Dendritic cell treated with granulocyte-macrophage colony-stimulating factor and Interleukin-4, amounts not matched to agents 40 ng/mL and 50 ng/mL, for 4 days (primary cell): ENCODE data around the gene NCS1.
"Not testable (repeated sequence)": the region's sequence is repeated elsewhere in the genome, so short reads cannot be mapped to it uniquely, and the experiment has no call there.

Experiments used
- H3K27ac Mint-ChIP-seq: one replicate; pipeline ENCODE4 v1.8.0; 2022; ENCODE audit warnings: mild to moderate bottlenecking, mixed read lengths
- H3K27me3 Mint-ChIP-seq: one replicate; pipeline ENCODE4 v1.8.0; 2022; ENCODE audit warnings: mild to moderate bottlenecking, mixed read lengths
- H3K36me3 Mint-ChIP-seq: one replicate; pipeline ENCODE4 v1.8.0; 2022; ENCODE audit warnings: low read depth, mixed read lengths
- H3K4me1 Mint-ChIP-seq: one replicate; pipeline ENCODE4 v1.8.0; 2022; ENCODE audit warnings: low read depth, mixed read lengths
- H3K4me3 Mint-ChIP-seq: one replicate; pipeline ENCODE4 v1.8.0; 2022; ENCODE audit warnings: mild to moderate bottlenecking, moderate library complexity, mixed read lengths
- H3K9me3 Mint-ChIP-seq: one replicate; pipeline ENCODE4 v1.8.0; 2022; ENCODE audit warnings: mixed read lengths
- intact Hi-C: fragments of 100-400 bp; cut with micrococcal nuclease; formaldehyde crosslinking; loops from one replicate; pipeline ENCODE4 v1.15.0; 2022

NCS1 gene

GRCh38 chr9:130263601-130264413 is 91.6 kb downstream of the NCS1 start:
- intact Hi-C loops = no loop called here
- Mint-ChIP-seq H3K36me3 (no peaks in the 10 kb centered on the region), H3K27me3 (peaks cover 84% of the 10 kb centered on the region), H3K4me3 (no peak overlapping the region), H3K27ac (no peak overlapping the region), H3K4me1 (peaks cover 19% of the 10 kb centered on the region), H3K9me3 (no peaks in the 10 kb centered on the region)

GRCh38 chr9:130264414-130265350 is 92.5 kb downstream of the NCS1 start:
- Mint-ChIP-seq H3K27ac (no peak overlapping the region), H3K27me3 (peaks cover 76% of the 10 kb centered on the region), H3K4me3 (no peak overlapping the region), H3K9me3 (no peaks in the 10 kb centered on the region), H3K36me3 (no peaks in the 10 kb centered on the region), H3K4me1 (peaks cover 26% of the 10 kb centered on the region)
- intact Hi-C loops = no loop called here

DNA sequence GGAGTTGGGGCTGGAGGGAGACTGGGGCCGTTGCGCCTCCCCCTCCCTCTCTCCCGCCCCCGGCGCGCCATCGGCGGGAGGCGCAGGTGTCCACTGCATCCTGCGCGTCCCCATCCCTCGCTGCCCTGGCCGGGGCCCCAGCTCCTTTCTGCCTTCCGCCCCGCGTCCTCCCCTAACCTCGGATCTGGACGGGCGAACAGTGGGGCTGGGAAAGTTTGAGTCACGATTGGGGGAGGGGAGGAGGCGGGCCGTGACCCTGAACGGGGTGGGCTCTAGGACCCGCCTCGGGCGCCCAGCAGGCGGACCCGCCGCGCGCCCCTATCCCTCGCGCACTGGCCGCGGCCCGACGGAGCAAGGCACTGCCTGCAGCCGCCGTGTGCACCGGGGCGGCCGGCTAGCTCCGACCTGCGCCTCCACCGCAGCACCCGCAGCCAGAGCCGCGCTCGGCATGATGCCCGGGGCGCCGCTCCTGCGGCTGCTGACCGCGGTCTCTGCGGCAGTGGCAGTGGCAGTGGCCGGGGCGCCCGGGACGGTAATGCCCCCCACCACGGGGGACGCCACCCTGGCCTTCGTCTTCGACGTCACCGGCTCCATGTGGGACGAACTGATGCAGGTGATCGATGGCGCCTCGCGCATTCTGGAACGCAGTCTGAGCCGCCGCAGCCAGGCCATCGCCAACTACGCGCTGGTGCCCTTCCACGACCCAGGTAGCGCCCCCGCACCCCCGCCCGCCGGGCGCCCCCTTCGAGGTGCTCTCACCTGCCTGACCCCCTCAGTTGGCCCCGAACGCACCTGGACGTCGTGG is 93.4 kb downstream of the NCS1 start, which contains the start of gene HMCN2:
Gene HMCN2, plus strand, starts transcription at position 330 of the 805 bp plus-strand sequence. Its CDS starts 119 bp downstream, at position 449.
- intact Hi-C loops = no loop called here
- no peaks in the 10 kb centered on the region for H3K9me3 Mint-ChIP-seq
- peaks cover 71% of the 10 kb centered on the region for H3K27me3 Mint-ChIP-seq
- no peak within 1 kb of the TSS for H3K4me3 Mint-ChIP-seq
- H3K36me3 Mint-ChIP-seq = no peaks in the 10 kb centered on the region
- H3K4me1 Mint-ChIP-seq = peaks cover 28% of the 10 kb centered on the region
- H3K27ac Mint-ChIP-seq = no peak within 1 kb of the TSS

GRCh38 chr9:130266236-130267098 is 94.3 kb downstream of the NCS1 start:
- H3K36me3 Mint-ChIP-seq = no peaks in the 10 kb centered on the region
- H3K27ac Mint-ChIP-seq = no peak overlapping the region
- H3K27me3 Mint-ChIP-seq = peaks cover 69% of the 10 kb centered on the region
- intact Hi-C loops = no loop called here
- H3K9me3 Mint-ChIP-seq = no peaks in the 10 kb centered on the region
- no peak overlapping the region for H3K4me3 Mint-ChIP-seq
- H3K4me1 Mint-ChIP-seq = peaks cover 28% of the 10 kb centered on the region

GRCh38 chr9:130267930-130268329 is 95.7 kb downstream of the NCS1 start:
- Mint-ChIP-seq H3K4me1 (peaks cover 23% of the 10 kb centered on the region), H3K36me3 (no peaks in the 10 kb centered on the region), H3K9me3 (no peaks in the 10 kb centered on the region), H3K27ac (peak overlapping the region; percentile 86), H3K4me3 (no peak overlapping the region), H3K27me3 (peaks cover 62% of the 10 kb centered on the region)
- intact Hi-C loops = no loop called here

DNA sequence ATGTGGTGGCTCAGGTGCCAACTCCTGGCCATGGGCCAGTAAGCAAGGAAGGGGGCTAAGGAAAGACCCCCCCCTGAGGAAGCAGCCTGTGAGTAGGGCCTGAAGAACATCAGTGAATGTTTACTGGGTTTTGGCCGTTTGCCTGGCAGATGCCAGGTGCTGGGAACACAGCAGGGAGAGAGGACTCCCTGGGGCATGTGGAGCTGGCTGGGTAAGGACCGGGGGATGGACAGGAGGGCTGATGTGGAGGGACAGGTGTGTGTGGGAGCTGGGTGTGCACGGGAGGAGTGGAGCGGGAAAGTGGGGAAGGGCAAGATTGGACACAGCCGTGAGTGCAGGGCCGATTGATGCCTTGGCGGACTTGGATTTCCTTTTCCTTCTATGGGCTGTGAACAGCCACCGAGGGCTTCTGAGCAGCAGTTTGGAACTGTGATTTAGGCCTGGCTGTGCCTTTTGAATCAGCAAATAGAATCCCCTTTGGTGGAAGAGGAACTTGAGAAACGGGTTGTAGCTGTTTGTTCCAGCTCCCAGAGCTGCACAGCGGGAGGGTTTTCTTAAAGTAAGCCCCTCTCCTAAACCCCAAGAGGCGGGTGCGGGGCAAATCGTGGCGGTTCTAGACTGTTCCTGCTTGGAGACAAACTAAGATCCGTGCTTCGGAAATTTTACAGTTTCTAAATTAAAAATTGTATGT is 96.5 kb downstream of the NCS1 start:
- Mint-ChIP-seq H3K4me3 (peak overlapping the region; percentile 28), H3K36me3 (no peaks in the 10 kb centered on the region), H3K4me1 (peaks cover 23% of the 10 kb centered on the region), H3K27me3 (peaks cover 60% of the 10 kb centered on the region), H3K9me3 (no peaks in the 10 kb centered on the region), H3K27ac (peak overlapping the region; percentile 86)
- intact Hi-C loops = no loop called here

- peaks cover 23% of the 10 kb centered on the region for H3K4me1 Mint-ChIP-seq
- no peak overlapping the region for H3K4me3 Mint-ChIP-seq
- intact Hi-C loops = no loop called here
- H3K36me3 Mint-ChIP-seq = no peaks in the 10 kb centered on the region
- H3K27ac Mint-ChIP-seq = no peak overlapping the region
- H3K9me3 Mint-ChIP-seq = no peaks in the 10 kb centered on the region
- peaks cover 41% of the 10 kb centered on the region for H3K27me3 Mint-ChIP-seq
Observed at GRCh38 chr9:130271473-130271872, 99.3 kb downstream of the NCS1 start.

- Mint-ChIP-seq H3K4me3 (no peak overlapping the region), H3K27me3 (peaks cover 39% of the 10 kb centered on the region), H3K27ac (no peak overlapping the region), H3K36me3 (no peaks in the 10 kb centered on the region), H3K4me1 (no peaks in the 10 kb centered on the region), H3K9me3 (no peaks in the 10 kb centered on the region)
- intact Hi-C loops = no loop called here
Observed at GRCh38 chr9:130275156-130275555, 103.0 kb downstream of the NCS1 start.

GRCh38 chr9:130276121-130276520 is 103.9 kb downstream of the NCS1 start:
- H3K9me3 Mint-ChIP-seq = no peaks in the 10 kb centered on the region
- H3K4me3 Mint-ChIP-seq = no peak overlapping the region
- H3K27me3 Mint-ChIP-seq = peaks cover 35% of the 10 kb centered on the region
- no peaks in the 10 kb centered on the region for H3K4me1 Mint-ChIP-seq
- intact Hi-C loops = no loop called here
- no peaks in the 10 kb centered on the region for H3K36me3 Mint-ChIP-seq
- no peak overlapping the region for H3K27ac Mint-ChIP-seq

DNA sequence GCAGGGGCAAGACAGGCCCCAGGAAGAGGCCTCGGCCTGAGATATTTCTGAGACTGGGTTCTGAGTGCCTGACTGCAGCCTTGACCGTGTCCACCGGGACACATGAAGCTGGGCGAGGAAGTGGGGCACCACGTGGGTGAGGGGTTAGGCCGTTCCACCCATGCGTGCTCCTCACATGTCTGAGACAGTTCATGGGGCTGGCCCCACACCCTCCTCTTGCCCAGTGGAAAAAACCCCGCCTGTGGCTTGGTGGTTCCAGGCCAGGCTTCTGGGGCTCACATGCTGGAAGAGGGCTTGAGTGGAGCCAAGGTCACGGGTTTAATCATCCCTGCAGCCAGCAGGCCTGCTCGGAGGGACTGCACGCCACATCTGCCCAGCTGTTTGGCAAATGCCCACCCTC is 104.8 kb downstream of the NCS1 start:
- H3K9me3 Mint-ChIP-seq = no peaks in the 10 kb centered on the region
- peaks cover 32% of the 10 kb centered on the region for H3K27me3 Mint-ChIP-seq
- no peak overlapping the region for H3K4me3 Mint-ChIP-seq
- intact Hi-C loops = no loop called here
- H3K4me1 Mint-ChIP-seq = no peaks in the 10 kb centered on the region
- no peak overlapping the region for H3K27ac Mint-ChIP-seq
- H3K36me3 Mint-ChIP-seq = no peaks in the 10 kb centered on the region

- intact Hi-C loops, H3K4me3 Mint-ChIP-seq, H3K27ac Mint-ChIP-seq, H3K9me3 Mint-ChIP-seq, H3K4me1 Mint-ChIP-seq, H3K36me3 Mint-ChIP-seq: not testable (repeated sequence)
- peaks cover 34% of the 10 kb centered on the region for H3K27me3 Mint-ChIP-seq
Observed at GRCh38 chr9:130277525-130277924, 105.3 kb downstream of the NCS1 start.

DNA sequence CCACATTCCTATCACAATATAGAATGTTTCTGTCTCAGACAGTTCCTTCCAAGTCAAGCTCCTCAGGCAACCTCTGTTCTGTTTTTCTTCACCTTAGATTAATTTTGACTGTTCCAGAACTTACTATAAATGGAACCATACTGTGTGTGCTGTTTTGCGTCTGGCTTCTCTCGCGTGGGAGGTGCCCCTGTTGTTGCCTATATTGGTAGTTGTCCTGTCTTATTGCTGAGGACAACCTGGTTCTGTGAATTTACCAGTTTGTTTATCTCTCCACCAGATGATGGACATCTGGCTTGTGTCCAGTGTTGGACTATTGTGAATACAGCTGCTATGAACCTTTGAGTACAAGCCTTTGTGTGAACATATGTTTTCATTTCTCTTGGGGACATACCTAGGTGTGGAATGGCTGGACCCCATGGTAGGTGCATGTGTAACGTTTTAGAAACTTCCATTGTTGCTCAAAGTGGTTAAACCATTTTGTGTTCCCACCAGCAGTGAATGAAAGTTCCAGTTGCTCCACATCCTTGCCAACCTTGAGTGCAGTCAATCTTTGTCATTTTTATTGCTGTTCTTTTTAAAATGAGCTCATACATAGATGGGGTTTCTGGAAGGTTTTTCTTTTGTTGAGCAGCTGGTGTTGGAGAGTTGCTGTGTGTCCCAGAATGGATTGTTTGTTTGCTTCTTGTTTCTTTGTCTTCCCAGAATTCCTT is 111.5 kb downstream of the NCS1 start:
- peaks cover 25% of the 10 kb centered on the region for H3K27me3 Mint-ChIP-seq
- no peak overlapping the region for H3K4me3 Mint-ChIP-seq
- H3K36me3 Mint-ChIP-seq = no peaks in the 10 kb centered on the region
- no peaks in the 10 kb centered on the region for H3K4me1 Mint-ChIP-seq
- no peaks in the 10 kb centered on the region for H3K9me3 Mint-ChIP-seq
- no peak overlapping the region for H3K27ac Mint-ChIP-seq
- intact Hi-C loops = no loop called here
